NCI-H187 treated with DMSO at 0.1 percent for 48 hours (cell line): Measurements from ENCODE around the gene GALR3.

Experiments
- DNase-seq: peaks from one replicate; lab custom pipeline; 2025; lab: John Stamatoyannopoulos, UW

The GALR3 gene

DNA sequence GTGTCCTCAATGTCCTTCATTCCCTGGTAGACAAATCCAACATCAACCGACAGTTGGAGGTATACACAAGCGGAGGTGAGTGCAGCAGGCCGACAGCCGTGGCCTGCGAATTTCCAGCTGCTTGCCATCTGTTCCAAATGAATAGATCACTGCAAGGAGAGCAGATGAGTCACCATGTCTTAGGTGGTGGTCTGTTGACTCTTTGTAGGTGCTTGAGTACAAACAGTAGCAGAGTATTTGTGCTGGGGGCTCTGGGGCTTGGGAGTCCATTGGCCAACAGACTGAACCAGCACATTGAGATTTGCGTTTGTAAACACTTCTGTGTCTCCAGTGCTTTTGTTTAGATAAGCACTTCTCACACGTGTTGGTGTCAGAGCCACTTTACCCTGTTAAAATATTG is 47.1 kb downstream of the GALR3 start:
- DNase-seq, result no peak
